Gastroesophageal sphincter (tissue), 4 donors: Measurements from ENCODE around the gene FHOD3. TPM values are rescaled to one million over a fixed set of nuclear protein-coding genes. Genes with fewer than 3 reads are reported as not detected.

Source experiments
- ATAC-seq: fragments of 150-250 bp; one replicate; pipeline ENCODE4 v1.9.1; 2016; ENCODE audit warnings: mild to moderate bottlenecking, moderate library complexity
- H3K27ac ChIP-seq, 4 donors: fragments of 200-600 bp; sonication (generic) in 3 of 4; 1 replicate in 3 of 4; 2 replicates in 1 of 4; pipeline ENCODE4 v1.5.1; 2016 to 2019
- H3K27me3 ChIP-seq: fragments of 200-600 bp; sonication (generic); one replicate; pipeline ENCODE4 v1.5.1; 2019
- H3K36me3 ChIP-seq, 2 donors: fragments of 200-600 bp; sonication (generic); one replicate each; pipeline ENCODE4 v1.5.1; 2019; ENCODE audit warnings: control low read depth in 1 of 2
- H3K4me1 ChIP-seq, 3 donors: fragments of 200-600 bp; sonication (generic); 1 replicate in 2 of 3; 2 replicates in 1 of 3; pipeline ENCODE4 v1.5.1; 2016 to 2019; ENCODE audit warnings: control low read depth in 2 of 3
- H3K4me3 ChIP-seq, 2 donors: fragments of 200-600 bp; sonication (generic); one replicate each; pipeline ENCODE4 v1.5.1; 2019; ENCODE audit warnings: mild to moderate bottlenecking in 1 of 2, moderate library complexity in 1 of 2
- H3K9me3 ChIP-seq, 3 donors: fragments of 200-600 bp; sonication (generic); one replicate each; pipeline ENCODE4 v1.5.1; 2017 to 2019; ENCODE audit warnings: control low read depth in 2 of 3
- CTCF ChIP-seq, 4 experiments: fragments of 200-600 bp in 2 of 4; fragments of 450-650 bp in 2 of 4; sonication (generic) in 1 of 4; IDR thresholded peaks; one replicate each; pipeline ENCODE4 v1.5.1; 2017 to 2019; ENCODE audit warnings: antibody characterized with exemption in 4 of 4, mild to moderate bottlenecking in 2 of 4, moderate library complexity in 2 of 4
- EP300 ChIP-seq: sonication (generic); formaldehyde crosslinking; IDR thresholded peaks from one replicate; pipeline ENCODE4 v1.6.1; 2017; ENCODE audit warnings: antibody characterized with exemption, mild to moderate bottlenecking
- POLR2A ChIP-seq, 2 donors: fragments of 450-650 bp; IDR thresholded peaks; one replicate each; pipeline ENCODE4 v1.6.1; 2017; ENCODE audit warnings: antibody characterized with exemption in 2 of 2, mild to moderate bottlenecking in 2 of 2, moderate library complexity in 1 of 2
- POLR2AphosphoS5 ChIP-seq: sonication (generic); formaldehyde crosslinking; IDR thresholded peaks from one replicate; pipeline ENCODE4 v1.6.1; 2017; ENCODE audit warnings: antibody characterized with exemption
- WGBS, 2 donors: methylation state at CpG; one replicate each; pipeline ENCODE4 v1.1.5; 2018; ENCODE audit warnings: low coverage in 1 of 2; 5-methylcytosine and 5-hydroxymethylcytosine counted together
- total RNA-seq, 4 donors: library from RNA; depleted of rRNA; stranded (reverse); fragments of >200 nt; gene quantifications; one replicate each; pipeline ENCODE4 v1.1.0, GENCODE V29; 2016

Gene FHOD3
- total RNA-seq, 4 donors from 2014 or later = 18.4 to 36.7 (median 30.4) TPM

- 93 to 100% methylated on average over 3 of the region's 4 CpGs for WGBS, 2 donors
- H3K27ac ChIP-seq = no peak overlapping the region
- H3K27me3 ChIP-seq = no peaks in the 10 kb centered on the region
- peaks cover 0 to 24% (median 0%) of the 10 kb centered on the region in 3 donors for H3K9me3 ChIP-seq
- ATAC-seq = no peak
- no peak overlapping the region for H3K4me3 ChIP-seq
- TF ChIP-seq EP300 (no peak), POLR2A (IDR thresholded peaks at IDR 0.05) (no peak), CTCF (IDR thresholded peaks at IDR 0.05) (no peak), POLR2AphosphoS5 (no peak)
- peaks cover 0 to 9% (median 0%) of the 10 kb centered on the region in 3 donors for H3K4me1 ChIP-seq
- H3K36me3 ChIP-seq = no peaks in the 10 kb centered on the region
Measured at GRCh38 chr18:36399055-36399454, 101.5 kb downstream of the FHOD3 start.

- Histone ChIP-seq H3K36me3 (no peaks in the 10 kb centered on the region), H3K4me1 (peaks cover 0 to 9% (median 0%) of the 10 kb centered on the region in 3 donors), H3K9me3 (peaks cover 0 to 3% (median 0%) of the 10 kb centered on the region in 3 donors), H3K4me3 (no peak overlapping the region), H3K27me3 (no peaks in the 10 kb centered on the region), H3K27ac (no peak overlapping the region)
- no peak for ATAC-seq
- TF ChIP-seq EP300 (no peak), POLR2A (IDR thresholded peaks at IDR 0.05) (no peak), POLR2AphosphoS5 (no peak), CTCF (IDR thresholded peaks at IDR 0.05) (no peak)
- 100% methylated on average over 2 of the region's 2 CpGs for WGBS, 2 donors
Measured at GRCh38 chr18:36401462-36401861, 103.9 kb downstream of the FHOD3 start.

GRCh38 chr18:36402765-36403396, 105.4 kb downstream of the FHOD3 start:
- Histone ChIP-seq H3K27me3 (no peaks in the 10 kb centered on the region), H3K4me1 (peaks cover 0 to 9% (median 0%) of the 10 kb centered on the region in 3 donors), H3K4me3 (no peak overlapping the region), H3K27ac (peak overlapping the region in 3 of 4 donors; percentile 12 to 60 (median 19)), H3K9me3 (no peaks in the 10 kb centered on the region), H3K36me3 (no peaks in the 10 kb centered on the region)
- peak; percentile 43 for TF ChIP-seq POLR2AphosphoS5
- TF ChIP-seq EP300 = no peak
- TF ChIP-seq CTCF (IDR thresholded peaks at IDR 0.05) = peak in 1 of 4 experiments; percentile 9
- TF ChIP-seq POLR2A (IDR thresholded peaks at IDR 0.05) = no peak
- ATAC-seq = peak; percentile 83
- WGBS, 2 donors = 35 to 68% methylated on average over 5 to 8 of the region's 8 CpGs

- H3K4me3 ChIP-seq = no peak overlapping the region
- H3K27me3 ChIP-seq = no peaks in the 10 kb centered on the region
- ATAC-seq = no peak
- no peak overlapping the region for H3K27ac ChIP-seq
- no peaks in the 10 kb centered on the region for H3K36me3 ChIP-seq
- H3K9me3 ChIP-seq = no peaks in the 10 kb centered on the region
- TF ChIP-seq EP300 (no peak), CTCF (IDR thresholded peaks at IDR 0.05) (no peak), POLR2AphosphoS5 (no peak), POLR2A (IDR thresholded peaks at IDR 0.05) (no peak)
- H3K4me1 ChIP-seq = peaks cover 0 to 9% (median 0%) of the 10 kb centered on the region in 3 donors
- 93 to 96% methylated on average over 4 to 6 of the region's 6 CpGs for WGBS, 2 donors
Measured at GRCh38 chr18:36403896-36404820, 106.6 kb downstream of the FHOD3 start.
